NCI-H1436 treated with DMSO at 0.1 percent for 48 hours (cell line): ENCODE measurements around the gene ZBTB20.

Experiments used
- DNase-seq: peaks from one replicate; lab custom pipeline; 2025; lab: John Stamatoyannopoulos, UW

The ZBTB20 gene

GRCh38 chr3:114762144-114762543 is 384.9 kb downstream of the ZBTB20 start:
- no peak for DNase-seq

DNA sequence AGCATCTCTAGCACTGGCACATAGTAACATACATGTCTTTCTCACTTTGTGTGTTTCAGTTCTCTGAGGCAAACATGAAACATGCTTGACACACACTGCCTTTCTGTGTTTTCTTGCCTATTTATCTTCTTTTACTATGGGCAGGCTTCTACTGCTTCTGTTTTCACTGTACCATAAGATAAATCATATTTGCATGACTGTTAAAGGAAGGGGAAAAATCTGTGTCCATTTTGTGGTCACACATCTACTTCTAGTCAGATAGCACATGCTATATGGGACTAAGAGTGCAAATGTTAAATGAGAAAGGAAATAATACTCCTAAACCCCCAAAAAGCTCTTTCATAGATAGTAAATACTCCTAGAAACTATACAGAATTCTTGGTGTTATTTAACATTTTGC is 386.4 kb downstream of the ZBTB20 start:
- no peak for DNase-seq

DNA sequence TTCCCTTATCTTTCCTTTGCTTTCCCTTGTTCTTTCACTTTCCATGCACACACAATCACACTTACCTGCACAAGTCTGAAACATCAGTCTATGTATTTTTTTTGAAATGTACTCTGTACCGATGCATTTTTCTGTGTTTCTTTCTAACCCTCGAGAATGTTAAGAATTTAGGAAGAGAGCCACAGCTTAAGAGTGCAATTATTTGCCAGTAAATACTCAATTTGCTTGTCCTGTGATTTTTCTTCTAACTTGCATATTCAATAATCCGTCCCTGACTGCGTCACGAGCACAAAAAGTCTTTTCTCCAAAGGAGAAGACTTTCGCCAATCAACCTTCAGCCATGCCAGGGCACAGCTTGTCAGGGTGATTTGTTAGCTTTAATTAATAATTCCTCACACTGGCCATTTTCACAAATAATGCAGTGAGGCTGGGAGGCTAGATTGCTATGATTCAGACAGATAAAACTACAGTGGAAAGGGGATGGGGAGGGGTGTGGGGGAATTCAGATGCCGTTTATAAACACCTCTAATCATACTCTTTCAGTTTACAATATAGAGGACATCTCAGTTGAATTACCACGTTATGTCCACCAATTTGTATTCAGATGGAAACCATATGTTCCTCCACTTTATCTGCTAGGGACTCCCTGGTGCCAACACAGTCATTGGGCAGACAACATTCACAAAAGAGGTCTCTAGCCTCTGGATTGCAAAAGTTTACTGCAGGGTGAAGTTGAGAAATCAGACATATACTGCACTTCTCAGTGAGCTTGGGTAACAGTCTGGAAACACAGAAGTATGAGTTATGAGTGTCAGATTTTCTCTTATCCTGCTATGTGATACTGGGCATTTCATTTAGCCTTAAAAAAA is 388.0 kb downstream of the ZBTB20 start:
- DNase-seq, result no peak

DNA sequence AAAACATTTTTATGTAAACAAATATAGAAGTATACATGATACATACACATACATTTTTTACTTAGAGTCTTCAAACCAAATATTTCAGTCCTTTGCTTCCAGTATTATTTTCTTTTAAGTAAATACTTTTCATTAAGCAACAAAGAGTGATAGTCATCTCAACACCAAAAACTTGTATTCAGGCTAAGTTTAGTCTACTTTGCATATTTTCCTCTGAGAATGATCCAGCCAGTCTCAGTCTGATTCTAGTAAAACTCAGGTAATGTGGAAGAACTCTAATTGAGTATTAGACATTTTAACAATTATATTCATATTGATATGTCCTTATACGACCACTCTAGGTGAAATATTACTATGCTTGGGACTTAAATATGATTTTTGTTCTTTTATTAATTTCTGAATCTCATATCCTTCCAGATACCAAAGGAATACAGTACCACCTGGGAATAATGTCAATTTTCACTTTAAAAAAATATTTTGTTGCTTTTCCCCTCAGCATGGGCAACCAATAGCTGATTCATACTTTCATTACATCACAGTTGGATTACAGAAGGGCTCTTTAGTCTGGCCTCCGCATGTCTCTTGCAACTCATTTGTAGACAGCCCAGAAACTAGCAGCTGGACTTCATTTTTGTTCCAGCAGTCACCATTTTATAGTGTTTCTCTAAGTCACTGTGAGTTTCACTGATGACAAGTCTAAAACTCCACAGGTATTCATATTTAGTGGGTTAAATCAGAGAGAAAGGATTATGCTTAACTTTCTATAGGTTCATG is 390.4 kb downstream of the ZBTB20 start:
- no peak for DNase-seq

DNA sequence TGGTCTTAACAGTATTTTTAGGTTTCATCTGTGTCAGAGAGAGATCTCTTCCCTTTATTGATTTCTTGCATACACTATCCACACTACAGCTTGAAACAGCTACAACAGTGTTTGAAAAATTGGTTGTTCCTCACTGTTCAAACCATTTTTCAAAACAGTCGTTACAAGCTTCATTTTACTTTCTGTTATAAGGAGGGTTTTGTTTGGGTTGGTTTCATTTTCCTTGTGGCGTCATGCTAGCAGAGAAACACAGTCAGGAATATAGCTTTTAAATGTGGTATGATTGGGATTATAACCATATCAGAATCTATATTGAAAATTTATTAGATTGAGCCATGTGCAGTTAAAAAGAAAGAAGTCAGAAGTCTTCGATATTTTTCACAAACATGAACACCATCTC is 400.6 kb downstream of the ZBTB20 start:
- no peak for DNase-seq

- DNase-seq, result no peak
Measured at GRCh38 chr3:114745322-114746240, 401.5 kb downstream of the ZBTB20 start.

DNA sequence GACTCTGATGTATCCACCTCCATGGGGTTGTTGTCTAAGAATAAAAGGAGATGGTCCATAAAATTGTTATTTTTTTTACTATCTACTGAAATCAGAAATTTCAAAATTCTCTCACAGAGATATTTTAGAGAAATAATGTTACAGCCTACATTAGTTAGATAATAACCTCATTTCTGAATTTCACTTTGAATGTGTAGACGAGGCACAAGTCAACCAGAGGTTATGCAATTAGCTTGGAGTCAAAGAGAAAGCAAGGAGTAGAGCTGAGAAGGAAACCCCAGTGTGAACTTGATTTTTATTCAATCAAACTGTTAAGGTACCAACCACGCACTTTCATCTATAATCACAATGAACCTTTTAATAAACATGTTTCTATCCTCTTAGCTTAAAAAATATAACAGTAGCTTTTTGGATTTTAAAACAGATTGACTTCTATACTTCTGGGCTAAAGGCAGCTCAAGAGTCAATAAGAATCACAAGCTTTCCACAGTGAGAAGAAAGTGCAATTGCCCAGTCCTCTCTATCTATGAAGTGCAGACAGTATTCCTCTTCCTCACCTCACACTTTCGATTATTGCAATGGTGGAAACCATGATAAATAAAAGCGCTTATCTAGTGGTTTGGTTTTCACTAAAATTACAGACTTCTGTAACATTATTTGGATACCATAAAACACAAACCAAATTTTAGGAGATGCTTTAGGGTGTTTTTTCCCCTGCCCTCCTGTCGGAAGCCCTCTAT is 403.2 kb downstream of the ZBTB20 start:
- DNase-seq, result no peak

- DNase-seq, result no peak
Measured at GRCh38 chr3:114741066-114741465, 406.0 kb downstream of the ZBTB20 start.

DNA sequence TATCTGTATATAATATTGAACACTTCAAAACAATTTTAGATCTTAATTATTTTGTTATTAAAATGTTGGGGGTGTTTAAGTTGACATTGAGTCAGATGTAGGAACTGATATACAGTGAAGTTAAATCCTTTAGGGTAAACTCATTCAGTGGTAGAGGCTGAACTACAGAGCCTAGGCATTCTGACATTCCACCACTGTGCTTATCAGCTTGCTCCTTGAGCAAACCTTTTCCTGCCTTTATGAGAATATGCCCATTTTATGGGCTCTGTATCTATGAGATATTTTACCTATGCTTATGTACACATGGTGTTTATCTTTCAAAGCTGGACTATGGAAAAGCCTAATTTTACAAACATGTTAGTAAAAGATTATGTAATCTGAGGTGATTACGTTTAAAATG is 407.5 kb downstream of the ZBTB20 start:
- DNase-seq, result no peak

DNA sequence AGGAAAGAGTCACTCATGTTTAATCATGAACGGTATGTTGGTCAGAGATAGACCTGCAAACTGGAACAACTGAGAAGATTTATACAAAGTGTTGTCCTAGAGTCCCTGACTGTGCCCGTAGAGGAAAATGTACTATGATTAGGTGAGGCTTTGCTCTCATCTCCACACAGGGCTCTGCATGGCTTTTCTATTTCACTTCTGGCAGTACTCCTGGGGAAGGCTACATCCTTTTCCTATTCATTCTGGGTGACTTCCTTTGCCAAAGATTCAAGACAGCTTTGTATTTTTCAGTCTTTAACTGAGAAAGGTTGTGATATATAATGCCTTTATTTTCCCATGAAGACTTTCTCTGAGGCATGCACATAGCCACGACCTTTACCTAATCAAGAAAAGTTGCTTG is 414.7 kb downstream of the ZBTB20 start:
- no peak for DNase-seq

DNA sequence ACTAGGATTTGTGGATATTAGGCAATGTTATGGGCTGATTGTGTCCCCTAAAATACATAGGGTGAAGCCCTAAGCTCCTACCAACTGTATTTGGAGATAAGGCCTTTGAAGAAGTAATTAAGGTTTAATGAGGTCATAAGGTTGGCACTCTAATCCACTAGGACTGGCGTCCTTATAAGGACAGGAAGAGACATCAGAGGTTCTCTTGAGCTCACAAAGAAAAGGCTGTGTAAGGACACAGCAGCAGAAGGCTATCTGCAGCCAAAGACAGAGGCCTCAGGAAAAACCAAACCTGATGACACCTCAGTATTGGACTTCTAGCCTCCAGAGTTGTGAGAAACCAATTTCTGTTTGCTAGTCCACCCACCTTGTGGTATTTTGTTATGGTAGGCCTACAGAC is 416.7 kb downstream of the ZBTB20 start:
- no peak for DNase-seq

GRCh38 chr3:114727373-114727772 is 419.7 kb downstream of the ZBTB20 start:
- DNase-seq, result no peak

GRCh38 chr3:114725966-114726365 is 421.1 kb downstream of the ZBTB20 start:
- DNase-seq, result no peak

DNA sequence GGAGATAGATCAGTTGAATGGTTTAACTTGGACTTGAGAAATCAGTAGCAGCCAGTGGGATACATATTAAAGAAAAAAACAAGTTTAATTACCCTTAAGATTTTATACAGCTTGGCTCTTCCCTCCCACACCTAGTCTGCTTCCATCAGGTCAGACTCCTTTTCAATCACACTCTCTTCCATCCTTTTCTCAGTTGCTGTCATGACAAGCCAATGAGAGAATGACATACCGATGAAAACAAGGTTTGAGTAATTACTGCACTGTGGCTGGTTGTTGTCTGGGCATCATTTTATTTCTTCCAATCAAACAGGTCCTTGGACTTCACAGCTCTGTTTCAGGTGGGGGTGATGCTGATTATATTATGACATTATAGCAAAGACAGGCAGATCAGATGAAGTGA is 424.6 kb downstream of the ZBTB20 start:
- no peak for DNase-seq

DNA sequence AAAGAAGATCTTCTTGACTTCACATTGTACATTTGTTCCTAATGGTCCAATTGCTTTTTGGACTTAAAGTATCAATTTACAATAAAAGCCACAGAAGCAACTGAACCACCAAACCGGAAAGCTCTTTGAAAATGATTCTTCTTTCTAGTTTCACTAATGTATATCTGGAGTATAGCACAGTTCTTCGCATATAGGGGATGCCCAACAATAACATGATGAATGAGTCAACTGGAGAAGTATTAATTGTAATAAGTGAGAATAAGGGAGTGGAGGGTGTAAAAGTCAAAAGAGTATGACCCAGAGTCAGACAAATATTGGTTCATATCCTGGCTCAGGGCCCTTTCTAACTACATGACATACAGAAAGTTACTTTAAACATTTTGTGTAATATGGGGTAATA is 425.2 kb downstream of the ZBTB20 start:
- DNase-seq, result no peak

- DNase-seq, result no peak
Measured at GRCh38 chr3:114721209-114721608, 425.9 kb downstream of the ZBTB20 start.

GRCh38 chr3:114718898-114719210 is 428.2 kb downstream of the ZBTB20 start:
- DNase-seq, result no peak

- no peak for DNase-seq
Measured at GRCh38 chr3:114718071-114718897, 428.8 kb downstream of the ZBTB20 start.

GRCh38 chr3:114716916-114717315 is 430.2 kb downstream of the ZBTB20 start:
- no peak for DNase-seq

DNA sequence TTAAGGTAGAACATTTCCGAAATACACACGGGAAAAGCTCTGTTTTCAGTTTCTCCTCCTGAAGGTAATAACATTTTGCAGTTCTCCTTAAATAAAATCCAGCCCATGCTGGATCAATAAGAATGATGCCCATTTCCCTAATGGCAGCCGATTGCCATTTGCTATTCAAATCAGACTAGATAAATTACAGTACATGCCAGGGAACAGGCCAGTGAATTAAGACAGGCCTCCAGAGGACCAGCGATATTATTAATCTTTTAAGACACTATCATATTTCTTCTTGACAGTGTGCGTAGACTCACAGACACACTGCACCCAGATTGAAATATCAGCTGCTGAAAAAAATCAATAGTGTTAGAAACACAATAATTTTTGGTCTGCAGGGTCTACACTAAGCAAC is 431.0 kb downstream of the ZBTB20 start:
- DNase-seq, result no peak

DNA sequence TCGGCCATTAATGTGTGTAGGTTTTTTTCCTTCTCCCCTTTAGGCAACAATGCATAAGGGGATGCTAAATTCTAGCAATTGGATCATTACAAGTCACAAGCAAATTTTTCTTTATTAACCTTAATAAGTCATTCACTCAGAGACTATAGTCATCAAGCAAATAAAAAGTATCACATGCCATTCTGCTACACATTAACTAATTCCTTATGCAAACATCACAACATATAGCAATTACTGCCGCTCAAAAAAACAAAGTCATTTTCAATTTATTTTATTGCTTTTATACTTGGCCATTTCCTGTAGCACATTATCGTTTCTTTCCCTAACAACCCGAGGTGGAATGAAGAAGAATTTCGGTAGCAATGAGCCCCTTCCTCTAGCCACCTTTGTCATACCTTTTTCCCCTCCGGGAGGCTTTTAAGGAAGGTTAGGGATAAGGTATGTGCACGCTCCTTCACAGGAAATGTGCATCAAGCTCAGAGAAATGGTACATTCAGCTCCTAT is 432.1 kb downstream of the ZBTB20 start:
- no peak for DNase-seq
